K562 (cell line): ENCODE measurements around the gene TMEM176B. TPM values are rescaled to one million over a fixed set of nuclear protein-coding genes. Genes with fewer than 3 reads are reported as not detected.

Experiments
- AFF4 ChIP-seq: sonication (generic); formaldehyde crosslinking; IDR thresholded peaks from 2 replicates; pipeline ENCODE4 v1.8.0; 2023; ENCODE audit warnings: mild to moderate bottlenecking, missing genetic modification reagents
- ETV6 ChIP-seq, 3 experiments: fragments of 150-350 bp in 1 of 3; sonication (generic) in 1 of 3; formaldehyde crosslinking in 1 of 3; IDR thresholded peaks; 2 replicates each; pipeline versions ENCODE4 v1.6.1 to v1.8.0; 2014 to 2022; ENCODE audit warnings: borderline replicate concordance in 2 of 3, low read depth in 2 of 3, antibody characterized with exemption in 1 of 3, low read length in 1 of 3, mild to moderate bottlenecking in 1 of 3, missing genetic modification reagents in 1 of 3
- EZH2 ChIP-seq: IDR thresholded peaks from 2 replicates; pipeline ENCODE4 v1.6.1; 2012; ENCODE audit warnings: low read depth, mild to moderate bottlenecking, inconsistent platforms, low read length, borderline replicate concordance
- KDM5B ChIP-seq: fragments of 200-600 bp; sonication (generic); IDR thresholded peaks from 2 replicates; pipeline ENCODE4 v1.6.1; 2012; ENCODE audit warnings: low read depth, mild to moderate bottlenecking, moderate library complexity, low read length, control low read depth, inconsistent platforms; ENCODE audit not compliant: insufficient replicate concordance
- KLF10 ChIP-seq: fragments of 250-450 bp; sonication (Bioruptor Pico); IDR thresholded peaks from 2 replicates; pipeline ENCODE4 v1.6.1; 2021; ENCODE audit warnings: matching md5 sums
- NFXL1 ChIP-seq: fragments of 450-650 bp; formaldehyde crosslinking; IDR thresholded peaks from 2 replicates; pipeline ENCODE4 v1.4.0; 2021; ENCODE audit warnings: mild to moderate bottlenecking
- SAFB2 ChIP-seq: fragments of 200-400 bp; formaldehyde crosslinking; IDR thresholded peaks from 2 replicates; pipeline ENCODE4 v1.6.1; 2018; ENCODE audit warnings: borderline replicate concordance, low read length, low read depth, moderate library complexity; ENCODE audit not compliant: severe bottlenecking
- SMAD2 ChIP-seq: fragments of 150-350 bp; IDR thresholded peaks from 2 replicates; pipeline ENCODE4 v1.6.1; 2014; ENCODE audit warnings: low read depth, mild to moderate bottlenecking, low read length
- SRSF9 ChIP-seq: fragments of 200-400 bp; formaldehyde crosslinking; IDR thresholded peaks from 2 replicates; pipeline ENCODE4 v1.6.1; 2017; ENCODE audit warnings: low read depth, low read length, borderline replicate concordance
- TAF9B ChIP-seq: fragments of 450-650 bp; IDR thresholded peaks from 2 replicates; pipeline ENCODE4 v1.6.1; 2018; ENCODE audit warnings: mild to moderate bottlenecking; ENCODE audit not compliant: partially characterized antibody
- THRA ChIP-seq: fragments of 450-650 bp; IDR thresholded peaks from 2 replicates; pipeline ENCODE4 v1.6.1; 2017; ENCODE audit warnings: mild to moderate bottlenecking, moderate library complexity
- YY1 ChIP-seq, 3 experiments: IDR thresholded peaks; 2 replicates each; pipeline ENCODE4 v1.6.1; 2011; ENCODE audit warnings: low read length in 2 of 3, mild to moderate bottlenecking in 2 of 3, moderate library complexity in 2 of 3, borderline replicate concordance in 1 of 3, control low read depth in 1 of 3, low read depth in 1 of 3; ENCODE audit not compliant: insufficient read depth in 3 of 3, insufficient replicate concordance in 2 of 3, control insufficient read depth in 1 of 3, insufficient read length in 1 of 3; ENCODE audit errors: extremely low read depth in 1 of 3
- ZBTB43 ChIP-seq: sonication (generic); formaldehyde crosslinking; IDR thresholded peaks from 2 replicates; pipeline ENCODE4 v1.8.0; 2023; ENCODE audit warnings: mild to moderate bottlenecking, missing genetic modification reagents
- ZC3H8 ChIP-seq: fragments of 450-650 bp; IDR thresholded peaks from 2 replicates; pipeline ENCODE4 v1.6.1; 2017
- ZNF174 ChIP-seq: fragments of 250-450 bp; sonication (Bioruptor Pico); IDR thresholded peaks from 2 replicates; pipeline ENCODE4 v1.4.0; 2020; ENCODE audit warnings: mild to moderate bottlenecking
- ZNF280B ChIP-seq: fragments of 250-450 bp; sonication (Bioruptor Pico); IDR thresholded peaks from 2 replicates; pipeline ENCODE4 v1.5.1; 2021; ENCODE audit warnings: mild to moderate bottlenecking
- ZNF561 ChIP-seq: fragments of 450-650 bp; formaldehyde crosslinking; conservative IDR thresholded peaks from 2 replicates; pipeline ENCODE4 v1.4.0; 2020; ENCODE audit warnings: mild to moderate bottlenecking, moderate library complexity
- ZNF766 ChIP-seq: fragments of 200-800 bp; sonication (Bioruptor generic); conservative IDR thresholded peaks from 2 replicates; pipeline ENCODE4 v1.6.1; 2016; ENCODE audit warnings: missing genetic modification characterization, missing compliant biosample characterization
- polyA plus RNA-seq, 8 experiments: library from polyadenylated mRNA; depleted of rRNA in 4 of 8; stranded (reverse) in 5 of 8; unstranded in 3 of 8; fragments of >200 nt; fragmentation: Nextera tagmentation in 2 of 8; fragmentation: Illumina TruSeq in 1 of 8; extraction: Ambion mirVana in 2 of 8; extraction: Trizol in 1 of 8; gene quantifications; 2 replicates each; pipeline versions ENCODE4 v1.2.1 to v1.2.3, GENCODE V29; 2011 to 2014; ENCODE audit warnings: inconsistent platforms in 1 of 8, missing spikeins in 1 of 8
- total RNA-seq, 7 experiments: library from RNA; depleted of rRNA in 6 of 7; stranded (reverse); fragments of >200 nt in 6 of 7; fragmentation: Illumina TruSeq in 2 of 7; extraction: Trizol in 2 of 7; gene quantifications; 2 replicates each; pipeline versions ENCODE4 v1.2.1 to v1.2.3, GENCODE V29; 2011 to 2021; ENCODE audit warnings: low replicate concordance in 1 of 7

The TMEM176B gene
- total and polyA plus RNA-seq, 9 of the 15 experiments (the other 6 are each of a cell fraction or from before 2014, with no cell fraction given) = 0.19 to 0.60 TPM; not detected in 7

GRCh38 chr7:150824379-150825177, 24.4 kb upstream of the TMEM176B start (continued):
- TF ChIP-seq YY1 (IDR thresholded peaks at IDR 0.05; ENCODE audit: borderline replicate concordance in 1 of 3, control insufficient read depth in 1 of 3, extremely low read depth in 1 of 3, insufficient read depth in 3 of 3, insufficient read length in 1 of 3, insufficient replicate concordance in 2 of 3, low read depth in 1 of 3, low read length in 2 of 3) = peak; percentile 35 to 91 (median 71)
- TF ChIP-seq SMAD2 = no peak
- TF ChIP-seq ZNF280B (CRISPR knock-in tag) = no peak
- TF ChIP-seq ZC3H8 = no peak
- TF ChIP-seq SAFB2 = no peak
- TF ChIP-seq ZBTB43 (CRISPR knock-in tag) = no peak
- TF ChIP-seq ZNF561 (CRISPR knock-in tag) = no peak
- no peak for TF ChIP-seq ETV6 (IDR thresholded peaks at IDR 0.05; ENCODE audit: borderline replicate concordance in 1 of 2, low read depth in 2 of 2, low read length in 1 of 2)
- TF ChIP-seq ETV6 (CRISPR knock-in tag; IDR thresholded peaks at IDR 0.05; ENCODE audit: borderline replicate concordance) = no peak
- TF ChIP-seq ZNF174 (CRISPR knock-in tag) = no peak
- TF ChIP-seq TAF9B = no peak
- 0 out of 2 replicates have a peak, but pooled peaks have one; percentile 22 for TF ChIP-seq NFXL1 (CRISPR knock-in tag)
- no peak for TF ChIP-seq SRSF9
- no peak for TF ChIP-seq KLF10 (CRISPR knock-in tag)
- peak; percentile 55; the same call in 1 of the 2 replicates for TF ChIP-seq ZNF766 (CRISPR knock-in tag)
- no peak for TF ChIP-seq THRA
- TF ChIP-seq KDM5B = no peak
- no peak for TF ChIP-seq AFF4 (CRISPR knock-in tag)
- no peak for TF ChIP-seq EZH2
